Osteoblast (primary cell): ENCODE data around the gene ADGRE1. TPM values are rescaled to one million over a fixed set of nuclear protein-coding genes. Genes with fewer than 3 reads are reported as not detected.

Experiments
- DNase-seq: peaks from one replicate; pipeline ENCODE4 v3.0.0; 2011; ENCODE audit warnings: low spot score, mixed read lengths; ENCODE audit not compliant: insufficient read length; ENCODE audit errors: missing footprints
- H2AFZ ChIP-seq: 2 replicates; pipeline ENCODE4 v1.6.0; 2011; ENCODE audit warnings: mild to moderate bottlenecking, low read length
- H3K27ac ChIP-seq: 2 replicates; pipeline ENCODE4 v1.5.1; 2011; ENCODE audit warnings: mild to moderate bottlenecking, low read depth, low read length, moderate library complexity
- H3K27me3 ChIP-seq: 2 replicates; pipeline ENCODE4 v1.6.0; 2012; ENCODE audit warnings: mild to moderate bottlenecking, control low read depth, inconsistent platforms, low read length, moderate library complexity; ENCODE audit not compliant: insufficient read depth
- H3K36me3 ChIP-seq: 2 replicates; pipeline ENCODE4 v1.5.1; 2011; ENCODE audit warnings: mild to moderate bottlenecking, low read length, control low read depth, moderate library complexity; ENCODE audit not compliant: insufficient read depth
- H3K4me1 ChIP-seq: 2 replicates; pipeline ENCODE4 v1.5.1; 2011; ENCODE audit warnings: mild to moderate bottlenecking, low read length, control low read depth, moderate library complexity; ENCODE audit not compliant: insufficient read depth
- H3K4me2 ChIP-seq: 2 replicates; pipeline ENCODE4 v1.6.0; 2011; ENCODE audit warnings: mild to moderate bottlenecking, low read length; ENCODE audit not compliant: insufficient read depth
- H3K4me3 ChIP-seq: fragments of 200-600 bp; sonication (generic); 3 replicates; pipeline ENCODE4 v1.5.1; 2012; ENCODE audit warnings: mild to moderate bottlenecking, low read length, inconsistent platforms; ENCODE audit not compliant: insufficient read depth
- H3K79me2 ChIP-seq: 2 replicates; pipeline ENCODE4 v1.6.0; 2012; ENCODE audit warnings: mild to moderate bottlenecking, low read length, control low read depth, inconsistent platforms; ENCODE audit not compliant: insufficient read depth
- H3K9me3 ChIP-seq: 2 replicates; pipeline ENCODE4 v1.5.1; 2011; ENCODE audit warnings: low read depth, low read length, control low read depth
- H4K20me1 ChIP-seq: 2 replicates; pipeline ENCODE4 v1.6.0; 2012; ENCODE audit warnings: mild to moderate bottlenecking, low read length, control low read depth; ENCODE audit not compliant: insufficient read depth
- CTCF ChIP-seq: IDR thresholded peaks from 2 replicates; pipeline ENCODE4 v1.5.1; 2011; ENCODE audit warnings: mild to moderate bottlenecking, low read depth, low read length, moderate library complexity; ENCODE audit errors: extremely low read depth
- small RNA-seq: library from RNA; depleted of rRNA; stranded (forward); fragments of <200 nt; gene quantifications from one replicate; pipeline ENCODE3, GENCODE V24; 2012
- total RNA-seq: library from RNA; depleted of rRNA; stranded (reverse); fragments of >200 nt; gene quantifications from 2 replicates; pipeline ENCODE4 v1.2.3, GENCODE V29; 2012

Gene ADGRE1
- total RNA-seq, 1 donor = not detected

- no peaks in the 10 kb centered on the region for H3K36me3 ChIP-seq
- H3K9me3 ChIP-seq = peaks cover 2% of the 10 kb centered on the region
- no peak for DNase-seq
- H3K4me2 ChIP-seq = no peak overlapping the region
- no peak overlapping the region for H2AFZ ChIP-seq
- H4K20me1 ChIP-seq = no peaks in the 10 kb centered on the region
- no peak for TF ChIP-seq CTCF
- H3K79me2 ChIP-seq = no peaks in the 10 kb centered on the region
- no peaks in the 10 kb centered on the region for H3K27me3 ChIP-seq
- no peak overlapping the region for H3K4me3 ChIP-seq
- H3K4me1 ChIP-seq = no peaks in the 10 kb centered on the region
- H3K27ac ChIP-seq = no peak overlapping the region
Measured at GRCh38 chr19:6987850-6988249, 100.5 kb downstream of the ADGRE1 start.

GRCh38 chr19:6988257-6988656 lies 100.9 kb downstream of the ADGRE1 start:
- no peak for DNase-seq
- H3K9me3 ChIP-seq = peaks cover 2% of the 10 kb centered on the region

More at GRCh38 chr19:6988257-6988656, 100.9 kb downstream of the ADGRE1 start:
- Histone ChIP-seq H3K4me1 (no peaks in the 10 kb centered on the region), H3K27me3 (no peaks in the 10 kb centered on the region), H3K79me2 (no peaks in the 10 kb centered on the region), H4K20me1 (no peaks in the 10 kb centered on the region), H2AFZ (no peak overlapping the region), H3K36me3 (no peaks in the 10 kb centered on the region), H3K27ac (no peak overlapping the region), H3K4me2 (no peak overlapping the region), H3K4me3 (no peak overlapping the region)
- no peak for TF ChIP-seq CTCF

Small RNAs within 50 kb of the gene (small RNA-seq; reads per million reads assigned to genes)
- not detected for gene RF00017

Other genes with a start within 250 kb of the ADGRE1 start
- not detected in 2 replicates for gene TNFSF14, start 217.4 kb upstream of the ADGRE1 start, total RNA-seq
- gene C3, start 166.9 kb upstream of the ADGRE1 start, total RNA-seq = 5.0 and 14.1 TPM in 2 replicates
- 42.3 and 52.2 TPM in 2 replicates for gene GPR108, start 150.0 kb upstream of the ADGRE1 start, total RNA-seq
- 32.4 and 36.2 TPM in 2 replicates for gene TRIP10, start 147.9 kb upstream of the ADGRE1 start, total RNA-seq
- gene SH2D3A, start 120.1 kb upstream of the ADGRE1 start, total RNA-seq = not detected in 2 replicates
- gene VAV1, start 114.9 kb upstream of the ADGRE1 start, total RNA-seq = 0.36 TPM in 1 of 2 replicates, not detected in the other
- not detected in 2 replicates for gene MBD3L2B, start 133.9 kb downstream of the ADGRE1 start, total RNA-seq
- not detected in 2 replicates for gene MBD3L5, start 143.0 kb downstream of the ADGRE1 start, total RNA-seq
- not detected in 2 replicates for gene MBD3L4, start 152.6 kb downstream of the ADGRE1 start, total RNA-seq
- gene MBD3L2, start 161.7 kb downstream of the ADGRE1 start, total RNA-seq = not detected in 2 replicates
- not detected in 2 replicates for gene MBD3L3, start 171.1 kb downstream of the ADGRE1 start, total RNA-seq
- 19.5 and 20.0 TPM in 2 replicates for gene ZNF557, start 182.1 kb downstream of the ADGRE1 start, total RNA-seq